Astrocyte of the spinal cord (primary cell): ENCODE measurements around the gene POLR2B.

Experiments
- DNase-seq: peaks from one replicate; pipeline ENCODE4 v3.0.0; 2011; ENCODE audit warnings: low read depth, low spot score
- H3K4me3 ChIP-seq: 2 replicates; pipeline ENCODE4 v1.5.1; 2011; ENCODE audit warnings: low read depth, mild to moderate bottlenecking, low read length, moderate library complexity
- in situ Hi-C: cut with HindIII; loops from 2 replicates; pipeline ENCODE4 v1.10.0; 2017; ENCODE audit warnings: low sequenced_read_pairs
- TF ChIP-seq, protein P1 (sequence below): IDR thresholded peaks from 2 replicates; pipeline ENCODE4 v1.5.1; 2012; ENCODE audit warnings: low read depth, mild to moderate bottlenecking, low read length, inconsistent platforms

Gene POLR2B

DNA sequence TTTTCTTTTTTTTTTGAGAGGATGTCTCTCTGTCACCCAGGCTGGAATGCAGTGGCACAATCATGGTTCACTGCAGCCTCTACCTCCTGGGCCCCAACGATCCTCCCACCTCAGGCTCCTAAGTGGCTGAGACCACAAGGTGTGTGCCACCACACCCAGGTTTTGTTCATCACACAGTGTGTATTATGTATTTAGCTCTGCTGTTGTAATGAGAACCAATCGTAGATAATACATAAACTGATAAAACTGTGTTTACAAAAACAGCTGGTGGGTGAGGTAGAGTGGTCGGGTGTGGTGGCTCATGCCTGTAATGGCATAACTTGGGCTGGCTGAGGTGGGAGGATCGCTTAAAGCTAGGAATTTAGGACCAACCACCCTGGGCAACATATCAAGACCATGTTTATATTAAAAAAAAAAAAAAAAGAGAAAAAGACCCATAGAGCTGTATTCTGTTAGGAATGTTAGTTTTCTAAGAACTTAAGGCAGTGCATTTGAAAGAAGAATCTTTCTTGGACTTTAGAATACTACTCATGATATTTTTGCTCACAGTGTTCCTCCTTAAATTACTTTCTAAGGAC lies 34.9 kb downstream of the POLR2B start:
- DNase-seq = no peak
- in situ Hi-C loops = no loop called here
- TF ChIP-seq, protein P1, sequence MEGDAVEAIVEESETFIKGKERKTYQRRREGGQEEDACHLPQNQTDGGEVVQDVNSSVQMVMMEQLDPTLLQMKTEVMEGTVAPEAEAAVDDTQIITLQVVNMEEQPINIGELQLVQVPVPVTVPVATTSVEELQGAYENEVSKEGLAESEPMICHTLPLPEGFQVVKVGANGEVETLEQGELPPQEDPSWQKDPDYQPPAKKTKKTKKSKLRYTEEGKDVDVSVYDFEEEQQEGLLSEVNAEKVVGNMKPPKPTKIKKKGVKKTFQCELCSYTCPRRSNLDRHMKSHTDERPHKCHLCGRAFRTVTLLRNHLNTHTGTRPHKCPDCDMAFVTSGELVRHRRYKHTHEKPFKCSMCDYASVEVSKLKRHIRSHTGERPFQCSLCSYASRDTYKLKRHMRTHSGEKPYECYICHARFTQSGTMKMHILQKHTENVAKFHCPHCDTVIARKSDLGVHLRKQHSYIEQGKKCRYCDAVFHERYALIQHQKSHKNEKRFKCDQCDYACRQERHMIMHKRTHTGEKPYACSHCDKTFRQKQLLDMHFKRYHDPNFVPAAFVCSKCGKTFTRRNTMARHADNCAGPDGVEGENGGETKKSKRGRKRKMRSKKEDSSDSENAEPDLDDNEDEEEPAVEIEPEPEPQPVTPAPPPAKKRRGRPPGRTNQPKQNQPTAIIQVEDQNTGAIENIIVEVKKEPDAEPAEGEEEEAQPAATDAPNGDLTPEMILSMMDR = no peak
- H3K4me3 ChIP-seq = no peak overlapping the region

DNA sequence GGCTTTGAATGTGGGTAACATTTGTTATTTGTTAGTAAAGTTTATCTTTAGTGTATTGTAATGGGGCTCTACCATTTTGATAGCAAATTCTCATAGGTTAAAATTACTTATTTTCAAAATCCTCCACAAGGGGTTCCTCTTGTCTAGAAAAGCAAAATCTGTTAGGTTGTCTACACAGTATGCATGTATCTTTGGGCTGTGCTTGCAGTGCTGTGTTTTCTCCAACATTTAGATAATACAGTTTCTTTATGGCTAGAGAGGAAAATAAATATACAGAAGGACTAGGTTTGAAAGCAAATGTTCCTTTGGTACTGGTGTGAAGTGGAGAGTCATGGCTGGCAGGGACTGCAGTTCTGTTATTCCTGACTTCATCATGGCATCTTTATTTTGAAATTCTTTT lies 40.3 kb downstream of the POLR2B start:
- no peak overlapping the region for H3K4me3 ChIP-seq
- TF ChIP-seq, protein P1 = no peak
- in situ Hi-C loops = no loop called here
- DNase-seq = no peak

DNA sequence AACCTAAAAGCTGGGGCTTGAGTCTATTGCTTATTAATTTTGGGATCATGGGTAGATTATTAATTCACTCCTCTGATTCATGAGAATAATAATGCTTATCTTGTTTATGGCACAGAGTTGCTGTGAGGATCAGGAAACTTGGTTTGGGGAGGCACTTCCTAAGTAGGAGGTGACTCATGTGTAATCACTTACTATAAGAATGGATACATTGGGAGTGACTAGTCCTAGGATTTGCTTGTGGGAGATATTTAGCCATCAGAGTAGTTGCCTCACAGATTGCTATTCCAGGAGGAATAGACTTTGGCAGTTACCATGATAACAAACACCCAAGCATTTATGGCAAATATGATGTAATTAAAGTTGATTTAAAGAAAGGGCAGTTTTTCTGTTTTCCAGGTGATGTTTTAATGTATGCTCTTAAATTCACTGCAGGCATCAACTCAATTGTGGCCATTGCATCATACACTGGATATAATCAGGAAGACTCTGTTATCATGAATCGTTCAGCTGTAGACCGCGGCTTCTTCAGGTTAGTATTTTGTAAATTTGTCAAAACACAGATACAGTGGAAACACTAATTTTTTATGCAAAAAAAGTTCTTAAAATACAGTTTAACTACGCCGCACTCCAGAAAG lies 41.9 kb downstream of the POLR2B start:
- DNase-seq = peak; percentile 77
- in situ Hi-C loops = no loop called here
- H3K4me3 ChIP-seq = no peak overlapping the region
- TF ChIP-seq, protein P1 = no peak

DNA sequence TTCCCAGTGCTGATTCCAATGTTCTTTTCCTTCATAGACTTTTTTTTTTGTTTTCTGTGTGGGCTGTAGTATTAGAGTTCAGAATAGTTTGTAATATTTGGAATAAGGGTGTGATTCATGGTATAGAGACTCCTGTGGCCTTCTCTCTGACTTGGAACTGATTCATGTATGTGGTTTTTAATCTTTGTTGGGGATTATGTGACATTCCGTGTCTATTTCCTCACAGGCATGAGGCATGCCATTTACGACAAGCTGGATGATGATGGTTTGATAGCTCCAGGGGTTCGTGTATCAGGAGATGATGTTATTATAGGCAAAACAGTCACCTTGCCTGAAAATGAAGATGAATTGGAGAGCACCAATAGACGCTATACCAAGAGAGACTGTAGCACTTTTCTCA lies 44.4 kb downstream of the POLR2B start:
- in situ Hi-C loops = no loop called here
- DNase-seq = peak; percentile 89
- TF ChIP-seq, protein P1 = no peak
- no peak overlapping the region for H3K4me3 ChIP-seq

DNA sequence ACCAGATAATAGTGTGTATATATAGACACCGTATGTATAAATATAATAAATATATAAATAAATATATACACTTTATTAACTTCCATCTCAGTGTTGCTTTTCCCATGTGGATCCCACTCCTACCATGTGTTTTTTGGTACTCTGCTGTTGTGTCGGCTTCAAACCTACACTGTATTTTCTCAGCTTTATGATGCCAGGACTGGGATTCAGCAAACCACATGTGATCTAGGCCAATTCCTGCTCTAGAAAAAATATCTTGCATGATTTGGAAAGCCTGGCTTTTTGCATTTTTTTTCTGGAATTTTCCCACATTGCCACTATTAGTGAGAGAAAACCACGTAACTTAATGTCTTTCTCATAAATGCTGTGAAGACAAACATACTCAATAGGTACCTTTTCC lies 55.8 kb downstream of the POLR2B start:
- in situ Hi-C loops = no loop called here
- DNase-seq = no peak
- H3K4me3 ChIP-seq = no peak overlapping the region
- TF ChIP-seq, protein P1 = no peak

DNA sequence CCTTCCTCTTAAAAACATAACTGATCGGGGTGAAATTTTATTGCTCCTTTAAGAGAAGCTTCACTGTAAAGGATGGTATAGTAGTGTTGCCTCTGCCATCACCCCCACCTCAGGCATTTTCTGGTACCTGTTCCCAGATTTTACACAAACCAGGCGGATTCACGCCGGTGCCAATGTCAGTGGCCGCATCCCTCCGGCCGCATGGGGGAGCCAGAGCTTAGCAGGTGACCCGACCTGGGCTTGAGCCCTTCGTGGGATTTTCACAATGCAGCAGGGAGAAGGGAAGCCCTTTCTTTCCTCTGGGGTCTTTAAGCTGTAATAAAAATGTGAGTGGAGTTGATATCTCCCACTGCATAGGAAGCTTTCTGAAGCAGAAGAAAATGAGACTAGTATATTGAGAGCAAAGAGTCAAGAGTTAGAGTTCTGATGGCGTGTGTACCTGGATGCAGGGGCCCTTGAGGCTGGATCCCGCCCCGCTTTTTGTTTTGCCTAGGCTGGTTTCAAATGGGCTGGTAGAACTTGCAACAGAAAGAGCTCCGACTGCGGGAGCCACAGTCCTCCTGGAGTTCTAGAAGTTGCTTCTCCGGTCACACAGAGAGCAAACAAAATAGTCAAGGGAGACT lies 59.4 kb downstream of the POLR2B start:
- in situ Hi-C loops = no loop called here
- no peak overlapping the region for H3K4me3 ChIP-seq
- DNase-seq = peak; percentile 54
- TF ChIP-seq, protein P1 = peak; percentile 96
